Measurements from ENCODE around the gene RNGTT. TPM values are rescaled to one million over a fixed set of nuclear protein-coding genes. Genes with fewer than 3 reads are reported as not detected.
"Not testable (repeated sequence)": the region's sequence is repeated elsewhere in the genome, so short reads cannot be mapped to it uniquely, and the experiment has no call there.

Gene RNGTT
- total RNA-seq, 1 donor: 24.9 TPM

- TF ChIP-seq CTCF (IDR thresholded peaks at IDR 0.05; ENCODE audit: insufficient read depth, low read length): no peak
- DNase-seq (ENCODE audit: low read depth): no peak
- no peak overlapping the region for H3K4me3 ChIP-seq (ENCODE audit: low read depth, low read length)
Observed at GRCh38 chr6:88741939-88742338, 221.5 kb downstream of the RNGTT start.

DNA sequence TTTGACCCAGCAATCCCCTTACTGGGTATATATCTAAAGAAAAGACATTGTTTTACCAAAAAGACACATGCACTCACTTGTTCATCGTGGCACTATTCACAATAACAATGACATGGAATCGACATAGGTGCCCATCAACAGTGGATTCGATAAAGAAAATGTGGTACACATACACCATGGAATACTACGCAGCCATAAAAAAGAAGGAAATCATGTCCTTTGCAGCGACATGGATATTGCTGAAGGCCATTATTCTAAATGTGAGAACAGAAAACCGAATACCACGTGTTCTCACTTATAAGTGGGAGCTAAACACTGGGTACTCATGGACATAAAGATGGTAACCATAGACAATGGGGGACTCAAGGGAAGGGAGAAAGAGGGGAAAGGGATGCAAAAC, 222.3 kb downstream of the RNGTT start:
- no peak overlapping the region for H3K4me3 ChIP-seq (ENCODE audit: low read depth, low read length)
- no peak for TF ChIP-seq CTCF (IDR thresholded peaks at IDR 0.05; ENCODE audit: insufficient read depth, low read length)
- no peak for DNase-seq (ENCODE audit: low read depth)

DNA sequence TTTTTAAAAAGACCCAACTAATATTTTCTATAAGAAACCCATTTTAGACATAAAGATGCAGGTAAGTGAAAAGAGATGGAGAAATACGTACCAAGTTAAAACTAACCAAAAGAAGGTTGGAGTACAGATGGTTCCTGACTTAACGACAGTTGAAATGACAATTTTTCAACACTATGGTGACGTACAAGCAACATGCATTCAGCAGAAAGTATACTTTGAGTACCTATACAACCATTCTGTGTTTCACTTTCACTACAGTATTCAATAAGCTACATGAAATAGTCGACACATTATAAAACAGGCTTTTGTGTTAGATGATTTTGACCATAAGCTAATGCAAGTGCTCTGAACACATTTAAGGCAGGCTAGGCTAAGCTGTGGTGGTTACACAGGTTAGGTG, 228.9 kb downstream of the RNGTT start:
- no peak for DNase-seq (ENCODE audit: low read depth)
- H3K4me3 ChIP-seq (ENCODE audit: low read depth, low read length): no peak overlapping the region
- TF ChIP-seq CTCF (IDR thresholded peaks at IDR 0.05; ENCODE audit: insufficient read depth, low read length): no peak

- DNase-seq (ENCODE audit: low read depth): peak; percentile 73
- no peak for TF ChIP-seq CTCF (IDR thresholded peaks at IDR 0.05; ENCODE audit: insufficient read depth, low read length)
Observed at GRCh38 chr6:88730611-88731011, 232.8 kb downstream of the RNGTT start.

DNA sequence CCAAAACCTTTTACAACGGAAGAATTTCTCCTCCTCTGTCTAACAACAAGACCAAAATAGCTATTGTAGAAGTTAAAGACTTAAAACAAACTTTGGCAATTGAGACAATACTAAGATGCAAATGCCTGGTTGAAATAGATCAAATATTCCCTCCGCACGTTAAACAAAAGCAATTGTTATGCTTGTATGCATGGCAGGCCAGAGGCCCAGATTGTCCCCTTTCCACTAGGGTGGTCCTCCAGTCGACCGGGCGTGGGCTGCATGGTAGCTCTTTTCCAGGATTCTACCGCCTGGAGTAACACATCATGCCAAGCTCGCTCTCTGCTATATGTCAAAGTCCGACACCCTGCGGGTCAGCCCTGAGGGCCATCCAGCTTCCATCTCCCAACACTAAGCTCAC, 234.7 kb downstream of the RNGTT start:
- no peak for DNase-seq (ENCODE audit: low read depth)
- no peak overlapping the region for H3K4me3 ChIP-seq (ENCODE audit: low read depth, low read length)
- no peak for TF ChIP-seq CTCF (IDR thresholded peaks at IDR 0.05; ENCODE audit: insufficient read depth, low read length)

More at GRCh38 chr6:88730611-88731011, 232.8 kb downstream of the RNGTT start:
- H3K4me3 ChIP-seq (ENCODE audit: low read depth, low read length): no peak overlapping the region

GRCh38 chr6:88726409-88726808, 237.0 kb downstream of the RNGTT start:
- not testable (repeated sequence) for DNase-seq (ENCODE audit: low read depth); H3K4me3 ChIP-seq (ENCODE audit: low read depth, low read length)

DNA sequence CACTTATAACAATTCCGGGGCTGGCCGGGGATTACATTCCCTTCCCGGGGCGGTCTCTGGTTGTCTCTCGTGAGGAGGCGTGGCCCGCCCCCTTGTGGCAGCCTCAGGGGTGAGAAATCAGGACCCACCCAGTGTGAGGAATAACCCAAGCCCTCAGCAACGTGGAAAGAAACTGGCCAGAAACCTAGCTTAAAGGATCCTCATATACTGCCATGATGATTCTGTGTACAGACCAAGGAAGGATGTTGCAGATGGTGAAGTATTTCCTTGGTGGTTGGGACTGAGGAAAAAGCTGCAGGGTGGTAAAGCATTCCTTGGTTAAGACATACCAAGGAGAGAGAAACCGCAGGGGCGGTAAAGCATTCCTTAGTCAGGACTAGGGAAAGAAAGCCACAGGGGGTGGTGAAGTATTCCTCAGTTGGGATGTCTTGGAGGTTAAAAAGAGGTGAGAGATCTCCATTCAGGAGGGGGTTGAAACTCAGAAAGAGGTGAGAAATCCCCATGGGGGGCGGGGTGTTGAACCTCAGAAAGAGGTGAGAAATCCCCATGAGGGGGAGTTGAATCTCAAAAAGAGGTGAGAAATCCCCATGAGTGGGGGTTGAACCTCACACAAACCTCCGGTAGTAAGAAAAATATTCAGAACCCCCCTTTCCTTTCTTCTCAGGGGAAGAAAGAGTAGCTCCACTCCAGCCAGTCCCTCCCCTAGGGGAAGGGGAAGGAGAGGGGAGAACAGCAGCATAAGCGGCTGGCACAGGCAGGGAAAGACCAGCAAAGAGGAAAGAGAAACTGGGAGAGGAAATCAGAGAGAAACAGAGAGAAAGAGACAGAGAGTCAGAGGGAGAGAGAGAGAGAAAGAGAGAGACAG, 238.1 kb downstream of the RNGTT start:
- H3K4me3 ChIP-seq (ENCODE audit: low read depth, low read length): no peak overlapping the region
- peak; percentile 14 for DNase-seq (ENCODE audit: low read depth)

More for the DNA sequence above, 238.1 kb downstream of the RNGTT start:
- peak; percentile 3 for TF ChIP-seq CTCF (IDR thresholded peaks at IDR 0.05; ENCODE audit: insufficient read depth, low read length)

Data from fibroblast of the aortic adventitia (primary cell).